ENCODE data around the gene PCDHA11. TPM values are rescaled to one million over a fixed set of nuclear protein-coding genes. Genes with fewer than 3 reads are reported as not detected.
"Not testable (repeated sequence)": the region's sequence is repeated elsewhere in the genome, so short reads cannot be mapped to it uniquely, and the experiment has no call there.

PCDHA11 gene
- total RNA-seq, 1 donor from 2014 or later = 5.8 TPM

- no peak overlapping the region for H3K4me3 ChIP-seq (ENCODE audit: insufficient read depth, low read depth, low read length)
- no peak overlapping the region for H3K4me3 Mint-ChIP-seq (ENCODE audit: unreplicated experiment)
- TF ChIP-seq EZH2 (IDR thresholded peaks at IDR 0.05; ENCODE audit: insufficient read depth, low read length) (no peak), CTCF (IDR thresholded peaks at IDR 0.05; ENCODE audit: insufficient read depth, low read depth, low read length) (no peak)
- H3K9me3 ChIP-seq (ENCODE audit: insufficient read depth, low read depth, low read length) = peaks cover 9% of the 10 kb centered on the region
- H3K4me2 ChIP-seq (ENCODE audit: low read length) = no peak overlapping the region
- no peak overlapping the region for H2AFZ ChIP-seq (ENCODE audit: low read depth, low read length)
- no peak for DNase-seq (ENCODE audit: low read depth)
- no peak overlapping the region for H3K27ac ChIP-seq (ENCODE audit: low read depth, low read length)
- no peaks in the 10 kb centered on the region for H3K27me3 ChIP-seq (ENCODE audit: insufficient read depth, low read length)
- H3K4me1 ChIP-seq (ENCODE audit: insufficient read depth, low read length) = no peaks in the 10 kb centered on the region
- no peaks in the 10 kb centered on the region for H3K4me1 Mint-ChIP-seq (ENCODE audit: low read depth, unreplicated experiment)
- no peaks in the 10 kb centered on the region for H3K79me2 ChIP-seq (ENCODE audit: insufficient read depth, low read length)
- H3K9me3 Mint-ChIP-seq (ENCODE audit: unreplicated experiment) = no peaks in the 10 kb centered on the region
- H3K36me3 ChIP-seq (ENCODE audit: insufficient read depth, low read length) = no peaks in the 10 kb centered on the region
- no peak overlapping the region for H3K9ac ChIP-seq (ENCODE audit: low read length)
- no peak for FAIRE-seq
- no peaks in the 10 kb centered on the region for H3K27me3 Mint-ChIP-seq (ENCODE audit: low read depth, unreplicated experiment)
- no peaks in the 10 kb centered on the region for H4K20me1 ChIP-seq (ENCODE audit: insufficient read depth, low read length)
- H3K36me3 Mint-ChIP-seq (ENCODE audit: low read depth, unreplicated experiment) = peaks cover 8% of the 10 kb centered on the region
- H3K27ac Mint-ChIP-seq (ENCODE audit: unreplicated experiment) = no peak overlapping the region
These were observed 46.5 kb upstream of the PCDHA11 start for GRCh38 chr5:140822281-140822629.

- not testable (repeated sequence) for H3K27ac ChIP-seq (ENCODE audit: low read depth, low read length); H3K27me3 ChIP-seq (ENCODE audit: insufficient read depth, low read length); FAIRE-seq; H2AFZ ChIP-seq (ENCODE audit: low read depth, low read length); H3K4me2 ChIP-seq (ENCODE audit: low read length); H3K9me3 Mint-ChIP-seq (ENCODE audit: unreplicated experiment); H3K79me2 ChIP-seq (ENCODE audit: insufficient read depth, low read length); H3K36me3 ChIP-seq (ENCODE audit: insufficient read depth, low read length); H3K4me1 Mint-ChIP-seq (ENCODE audit: low read depth, unreplicated experiment); H3K9ac ChIP-seq (ENCODE audit: low read length); H4K20me1 ChIP-seq (ENCODE audit: insufficient read depth, low read length); H3K4me3 ChIP-seq (ENCODE audit: insufficient read depth, low read depth, low read length); H3K4me3 Mint-ChIP-seq (ENCODE audit: unreplicated experiment); H3K27me3 Mint-ChIP-seq (ENCODE audit: low read depth, unreplicated experiment); H3K4me1 ChIP-seq (ENCODE audit: insufficient read depth, low read length); H3K27ac Mint-ChIP-seq (ENCODE audit: unreplicated experiment); DNase-seq (ENCODE audit: low read depth)
- H3K9me3 ChIP-seq (ENCODE audit: insufficient read depth, low read depth, low read length) = peaks cover 12% of the 10 kb centered on the region
- peaks cover 11% of the 10 kb centered on the region for H3K36me3 Mint-ChIP-seq (ENCODE audit: low read depth, unreplicated experiment)
These were observed 45.8 kb upstream of the PCDHA11 start for GRCh38 chr5:140822969-140823368.

GRCh38 chr5:140823475-140823874 is 45.3 kb upstream of the PCDHA11 start:
- H3K4me1 Mint-ChIP-seq (ENCODE audit: low read depth, unreplicated experiment) = no peaks in the 10 kb centered on the region
- peaks cover 3% of the 10 kb centered on the region for H3K9me3 Mint-ChIP-seq (ENCODE audit: unreplicated experiment)
- no peak overlapping the region for H3K27ac Mint-ChIP-seq (ENCODE audit: unreplicated experiment)
- Histone ChIP-seq H3K9me3 (ENCODE audit: insufficient read depth, low read depth, low read length) (peaks cover 13% of the 10 kb centered on the region), H2AFZ (ENCODE audit: low read depth, low read length) (no peak overlapping the region), H3K4me1 (ENCODE audit: insufficient read depth, low read length) (no peaks in the 10 kb centered on the region), H4K20me1 (ENCODE audit: insufficient read depth, low read length) (no peaks in the 10 kb centered on the region), H3K4me3 (ENCODE audit: insufficient read depth, low read depth, low read length) (no peak overlapping the region), H3K9ac (ENCODE audit: low read length) (no peak overlapping the region), H3K4me2 (ENCODE audit: low read length) (no peak overlapping the region), H3K36me3 (ENCODE audit: insufficient read depth, low read length) (no peaks in the 10 kb centered on the region), H3K27me3 (ENCODE audit: insufficient read depth, low read length) (no peaks in the 10 kb centered on the region), H3K79me2 (ENCODE audit: insufficient read depth, low read length) (no peaks in the 10 kb centered on the region), H3K27ac (ENCODE audit: low read depth, low read length) (no peak overlapping the region)
- TF ChIP-seq EZH2 (IDR thresholded peaks at IDR 0.05; ENCODE audit: insufficient read depth, low read length) (no peak), CTCF (IDR thresholded peaks at IDR 0.05; ENCODE audit: insufficient read depth, low read depth, low read length) (no peak)
- no peak for DNase-seq (ENCODE audit: low read depth)
- H3K4me3 Mint-ChIP-seq (ENCODE audit: unreplicated experiment) = no peak overlapping the region
- peaks cover 15% of the 10 kb centered on the region for H3K36me3 Mint-ChIP-seq (ENCODE audit: low read depth, unreplicated experiment)
- no peaks in the 10 kb centered on the region for H3K27me3 Mint-ChIP-seq (ENCODE audit: low read depth, unreplicated experiment)
- FAIRE-seq = no peak
